HUES64 (cell line): Measurements from ENCODE around the gene CSTA. TPM values are rescaled to one million over a fixed set of nuclear protein-coding genes. Genes with fewer than 3 reads are reported as not detected.

Source experiments
- H3K27ac ChIP-seq: 2 replicates; pipeline ENCODE4 v1.7.0; 2013; ENCODE audit warnings: low read depth, low read length, inconsistent platforms
- H3K27me3 ChIP-seq: 2 replicates; pipeline ENCODE4 v1.6.1; 2013; ENCODE audit warnings: mild to moderate bottlenecking, low read length; ENCODE audit not compliant: insufficient read depth
- H3K36me3 ChIP-seq: 2 replicates; pipeline ENCODE4 v1.6.1; 2013; ENCODE audit warnings: mild to moderate bottlenecking, low read length; ENCODE audit not compliant: insufficient read depth
- H3K4me1 ChIP-seq: 2 replicates; pipeline ENCODE4 v1.6.1; 2013; ENCODE audit warnings: mild to moderate bottlenecking, low read length, moderate library complexity; ENCODE audit not compliant: insufficient read depth
- H3K4me3 ChIP-seq: 2 replicates; pipeline ENCODE4 v1.5.1; 2013; ENCODE audit warnings: mild to moderate bottlenecking, low read length, moderate library complexity
- H3K9ac ChIP-seq: 2 replicates; pipeline ENCODE4 v1.6.1; 2013; ENCODE audit warnings: mild to moderate bottlenecking, low read depth, low read length
- H3K9me3 ChIP-seq: 2 replicates; pipeline ENCODE4 v1.6.1; 2013; ENCODE audit warnings: low read depth, low read length; ENCODE audit not compliant: insufficient read depth
- WGBS: fragments of 150-250, 120-280 bp; methylation state at CpG from one replicate; pipeline ENCODE4 v1.1.7; 2013; ENCODE audit warnings: missing lambda C conversion rate; 5-methylcytosine and 5-hydroxymethylcytosine counted together
- polyA plus RNA-seq, 2 experiments: library from polyadenylated mRNA; stranded (reverse); fragments of 50-300 nt; gene quantifications; one replicate each; pipeline ENCODE4 v1.2.3, GENCODE V29; 2013

Gene CSTA, protein sequence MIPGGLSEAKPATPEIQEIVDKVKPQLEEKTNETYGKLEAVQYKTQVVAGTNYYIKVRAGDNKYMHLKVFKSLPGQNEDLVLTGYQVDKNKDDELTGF
- not detected for polyA plus RNA-seq (2013, experiment 1 of 2)
- not detected for polyA plus RNA-seq (2013, experiment 2 of 2)

DNA sequence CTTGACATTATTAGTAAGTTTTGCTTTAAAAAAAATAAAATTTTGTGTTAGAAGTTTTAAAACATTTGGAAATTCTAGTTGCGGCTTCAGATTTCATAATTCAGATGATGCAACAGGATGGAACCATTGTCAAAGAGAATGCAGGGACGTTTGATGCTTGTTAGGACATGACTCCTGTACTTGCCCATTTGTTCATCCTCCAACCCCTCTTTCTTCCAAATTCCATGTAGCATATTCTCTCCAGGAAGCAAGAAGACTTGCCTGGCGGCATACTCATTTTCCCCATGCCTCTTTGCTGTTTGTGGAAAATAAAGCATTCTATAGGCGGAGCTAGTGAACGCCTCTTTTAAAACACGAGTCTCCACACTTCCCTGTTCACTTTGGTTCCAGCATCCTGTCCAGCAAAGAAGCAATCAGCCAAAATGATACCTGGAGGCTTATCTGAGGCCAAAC lies at the start of gene CSTA:
CSTA (plus strand) TSS at position 378 of the 453 bp plus-strand sequence; CDS start at position 423, 45 bp downstream.
- Histone ChIP-seq H3K27ac (no peak within 1 kb of the TSS), H3K36me3 (no peaks in the 10 kb centered on the region), H3K4me1 (no peaks in the 10 kb centered on the region), H3K4me3 (no peak within 1 kb of the TSS), H3K9ac (no peak within 1 kb of the TSS), H3K9me3 (peaks cover 7% of the 10 kb centered on the region; the same call in 1 of the 2 replicates), H3K27me3 (no peaks in the 10 kb centered on the region)
- WGBS, result 93% methylated on average over 6 of the region's 6 CpGs

DNA sequence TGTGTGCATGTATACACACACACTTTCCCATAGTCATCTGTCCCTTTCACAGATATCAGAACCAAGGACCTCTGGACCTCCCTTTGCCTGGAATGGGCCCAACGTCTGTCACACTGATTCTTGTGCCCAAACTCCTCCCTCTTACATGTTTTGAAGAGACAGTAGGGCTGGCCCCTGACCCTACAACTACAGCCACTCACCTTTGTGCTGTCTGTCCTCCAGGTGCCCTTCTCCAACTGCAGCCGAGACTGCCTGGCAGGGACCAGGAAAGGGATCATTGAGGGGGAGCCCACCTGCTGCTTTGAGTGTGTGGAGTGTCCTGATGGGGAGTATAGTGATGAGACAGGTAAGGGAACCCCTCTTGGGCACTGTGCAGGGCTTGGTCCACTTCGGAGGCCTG lies 43.2 kb upstream of the CSTA start:
- Histone ChIP-seq H3K9me3 (no peaks in the 10 kb centered on the region), H3K36me3 (no peaks in the 10 kb centered on the region), H3K9ac (no peak overlapping the region), H3K27me3 (peaks cover 2% of the 10 kb centered on the region; the same call in 1 of the 2 replicates), H3K4me1 (no peaks in the 10 kb centered on the region), H3K27ac (no peak overlapping the region), H3K4me3 (no peak overlapping the region)
- WGBS, result 86% methylated on average over 3 of the region's 3 CpGs

DNA sequence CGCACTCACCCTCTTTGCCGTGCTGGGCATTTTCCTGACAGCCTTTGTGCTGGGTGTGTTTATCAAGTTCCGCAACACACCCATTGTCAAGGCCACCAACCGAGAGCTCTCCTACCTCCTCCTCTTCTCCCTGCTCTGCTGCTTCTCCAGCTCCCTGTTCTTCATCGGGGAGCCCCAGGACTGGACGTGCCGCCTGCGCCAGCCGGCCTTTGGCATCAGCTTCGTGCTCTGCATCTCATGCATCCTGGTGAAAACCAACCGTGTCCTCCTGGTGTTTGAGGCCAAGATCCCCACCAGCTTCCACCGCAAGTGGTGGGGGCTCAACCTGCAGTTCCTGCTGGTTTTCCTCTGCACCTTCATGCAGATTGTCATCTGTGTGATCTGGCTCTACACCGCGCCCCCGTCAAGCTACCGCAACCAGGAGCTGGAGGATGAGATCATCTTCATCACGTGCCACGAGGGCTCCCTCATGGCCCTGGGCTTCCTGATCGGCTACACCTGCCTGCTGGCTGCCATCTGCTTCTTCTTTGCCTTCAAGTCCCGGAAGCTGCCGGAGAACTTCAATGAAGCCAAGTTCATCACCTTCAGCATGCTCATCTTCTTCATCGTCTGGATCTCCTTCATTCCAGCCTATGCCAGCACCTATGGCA lies 41.1 kb upstream of the CSTA start:
- no peak overlapping the region for H3K9ac ChIP-seq
- WGBS, result 88% methylated on average over 22 of the region's 22 CpGs
- no peak overlapping the region for H3K4me3 ChIP-seq
- H3K9me3 ChIP-seq, result no peaks in the 10 kb centered on the region
- H3K36me3 ChIP-seq, result no peaks in the 10 kb centered on the region
- no peak overlapping the region for H3K27ac ChIP-seq
- no peaks in the 10 kb centered on the region for H3K27me3 ChIP-seq
- H3K4me1 ChIP-seq, result no peaks in the 10 kb centered on the region

DNA sequence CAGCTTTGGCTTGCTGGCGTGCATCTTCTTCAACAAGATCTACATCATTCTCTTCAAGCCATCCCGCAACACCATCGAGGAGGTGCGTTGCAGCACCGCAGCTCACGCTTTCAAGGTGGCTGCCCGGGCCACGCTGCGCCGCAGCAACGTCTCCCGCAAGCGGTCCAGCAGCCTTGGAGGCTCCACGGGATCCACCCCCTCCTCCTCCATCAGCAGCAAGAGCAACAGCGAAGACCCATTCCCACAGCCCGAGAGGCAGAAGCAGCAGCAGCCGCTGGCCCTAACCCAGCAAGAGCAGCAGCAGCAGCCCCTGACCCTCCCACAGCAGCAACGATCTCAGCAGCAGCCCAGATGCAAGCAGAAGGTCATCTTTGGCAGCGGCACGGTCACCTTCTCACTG lies 40.6 kb upstream of the CSTA start:
- H3K9ac ChIP-seq, result no peak overlapping the region
- no peak overlapping the region for H3K27ac ChIP-seq
- H3K4me3 ChIP-seq, result no peak overlapping the region
- H3K4me1 ChIP-seq, result no peaks in the 10 kb centered on the region
- H3K36me3 ChIP-seq, result no peaks in the 10 kb centered on the region
- no peaks in the 10 kb centered on the region for H3K9me3 ChIP-seq
- 93% methylated on average over 20 of the region's 20 CpGs for WGBS
- no peaks in the 10 kb centered on the region for H3K27me3 ChIP-seq

DNA sequence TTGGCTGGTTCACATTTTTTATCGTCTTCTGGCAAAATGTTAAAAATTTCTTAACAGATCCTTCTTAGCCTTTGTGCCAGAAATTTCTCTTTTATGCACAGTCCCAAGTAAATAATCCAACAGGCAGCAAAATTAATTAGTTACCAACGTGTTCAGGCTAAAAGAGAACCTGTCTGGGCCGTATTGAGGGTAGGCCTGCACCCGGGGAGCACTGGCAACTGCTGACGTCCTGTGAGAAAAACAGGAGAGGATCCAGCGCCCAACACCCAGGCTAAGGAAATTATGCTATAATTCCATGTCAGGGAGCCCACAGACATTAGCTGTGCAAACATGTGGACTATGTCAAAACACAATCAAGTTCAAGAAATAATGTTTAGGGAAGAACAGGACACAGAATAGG lies 30.7 kb upstream of the CSTA start:
- WGBS, result 84% methylated on average over 6 of the region's 6 CpGs
- Histone ChIP-seq H3K9ac (no peak overlapping the region), H3K27me3 (no peaks in the 10 kb centered on the region), H3K36me3 (no peaks in the 10 kb centered on the region), H3K9me3 (no peaks in the 10 kb centered on the region), H3K4me3 (no peak overlapping the region), H3K27ac (no peak overlapping the region), H3K4me1 (no peaks in the 10 kb centered on the region)

DNA sequence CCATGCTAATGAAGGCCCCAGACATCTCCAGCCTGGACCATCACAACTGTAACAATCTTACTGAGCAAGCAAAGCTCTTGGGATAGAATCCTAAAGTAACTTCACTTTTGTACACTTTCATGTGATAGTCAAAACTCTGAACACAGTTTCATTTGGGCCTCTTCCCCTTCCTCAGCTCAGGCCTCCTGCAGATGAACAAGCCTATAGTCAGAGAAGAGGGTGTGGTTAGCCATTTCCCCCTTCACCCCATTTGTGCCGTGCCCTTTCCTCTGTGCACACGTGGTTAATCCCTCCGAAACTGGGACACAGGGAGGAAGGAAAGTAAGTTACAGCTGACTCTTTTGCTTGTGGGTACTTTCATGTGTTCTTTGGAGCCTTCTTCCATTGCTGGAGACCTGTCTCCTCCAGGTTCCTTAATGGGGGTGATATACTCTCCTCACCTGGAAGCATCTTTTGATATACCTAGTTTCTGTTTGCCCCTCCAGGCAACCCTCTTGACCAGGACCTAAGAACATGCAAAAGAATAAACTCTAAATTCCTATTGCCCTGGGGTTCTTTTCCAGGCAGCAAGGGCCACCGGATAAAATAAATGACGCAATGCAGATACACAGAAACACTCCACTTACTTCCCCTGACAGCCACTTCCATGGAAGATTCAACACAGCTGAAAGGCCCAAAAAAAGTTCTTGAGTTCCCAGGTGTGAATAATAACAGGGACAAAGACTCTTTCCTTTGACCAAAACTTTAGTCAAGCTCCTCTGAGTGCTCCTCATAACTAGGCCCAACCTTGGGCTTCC lies 29.6 kb upstream of the CSTA start:
- Histone ChIP-seq H3K27me3 (no peaks in the 10 kb centered on the region), H3K4me3 (no peak overlapping the region), H3K9ac (no peak overlapping the region), H3K27ac (no peak overlapping the region), H3K9me3 (no peaks in the 10 kb centered on the region), H3K36me3 (no peaks in the 10 kb centered on the region), H3K4me1 (no peaks in the 10 kb centered on the region)
- 88% methylated on average over 5 of the region's 5 CpGs for WGBS

DNA sequence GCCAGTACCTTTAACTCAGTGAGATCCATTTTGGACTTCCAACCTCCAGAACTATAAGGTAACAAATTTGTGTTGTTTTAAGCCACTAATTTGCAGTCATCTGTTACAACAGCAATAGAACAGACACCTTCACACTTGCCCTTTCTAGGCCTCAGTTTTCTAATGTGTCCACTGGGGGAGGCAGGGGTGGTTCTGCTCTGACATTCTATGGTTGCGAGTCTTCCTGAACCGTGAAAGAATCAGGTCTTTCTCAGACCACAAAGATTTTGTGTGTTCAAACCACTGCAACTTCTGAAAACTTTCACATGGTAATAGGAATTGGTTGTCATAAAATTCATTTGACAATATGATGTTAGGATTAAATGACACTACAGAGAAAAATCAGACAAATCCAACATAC lies 26.8 kb upstream of the CSTA start:
- Histone ChIP-seq H3K9ac (no peak overlapping the region), H3K9me3 (no peaks in the 10 kb centered on the region), H3K27ac (no peak overlapping the region), H3K4me3 (no peak overlapping the region), H3K36me3 (no peaks in the 10 kb centered on the region), H3K4me1 (no peaks in the 10 kb centered on the region), H3K27me3 (no peaks in the 10 kb centered on the region)
- 81% methylated on average over 2 of the region's 2 CpGs for WGBS

DNA sequence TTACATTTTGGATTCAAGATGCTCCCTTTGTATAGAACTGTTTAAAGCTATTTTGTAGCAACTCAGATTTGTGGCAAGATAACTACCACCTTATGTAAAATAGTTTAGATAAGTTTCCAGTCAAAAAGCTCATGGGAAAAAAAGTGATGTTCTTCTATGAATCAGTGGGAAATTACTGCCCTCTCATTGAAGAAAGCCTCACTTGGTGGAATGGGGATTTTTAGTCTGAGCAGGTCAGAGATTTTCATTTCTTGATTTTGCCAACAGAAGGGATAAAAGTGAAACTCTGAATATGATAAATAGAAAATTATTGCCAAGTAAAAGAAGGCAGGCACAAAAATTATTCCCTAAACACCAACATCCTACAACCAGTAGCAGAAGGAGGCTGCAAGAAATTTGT lies 25.8 kb upstream of the CSTA start:
- Histone ChIP-seq H3K27me3 (no peaks in the 10 kb centered on the region), H3K4me1 (no peaks in the 10 kb centered on the region), H3K9ac (no peak overlapping the region), H3K27ac (no peak overlapping the region), H3K4me3 (no peak overlapping the region), H3K9me3 (no peaks in the 10 kb centered on the region), H3K36me3 (no peaks in the 10 kb centered on the region)

DNA sequence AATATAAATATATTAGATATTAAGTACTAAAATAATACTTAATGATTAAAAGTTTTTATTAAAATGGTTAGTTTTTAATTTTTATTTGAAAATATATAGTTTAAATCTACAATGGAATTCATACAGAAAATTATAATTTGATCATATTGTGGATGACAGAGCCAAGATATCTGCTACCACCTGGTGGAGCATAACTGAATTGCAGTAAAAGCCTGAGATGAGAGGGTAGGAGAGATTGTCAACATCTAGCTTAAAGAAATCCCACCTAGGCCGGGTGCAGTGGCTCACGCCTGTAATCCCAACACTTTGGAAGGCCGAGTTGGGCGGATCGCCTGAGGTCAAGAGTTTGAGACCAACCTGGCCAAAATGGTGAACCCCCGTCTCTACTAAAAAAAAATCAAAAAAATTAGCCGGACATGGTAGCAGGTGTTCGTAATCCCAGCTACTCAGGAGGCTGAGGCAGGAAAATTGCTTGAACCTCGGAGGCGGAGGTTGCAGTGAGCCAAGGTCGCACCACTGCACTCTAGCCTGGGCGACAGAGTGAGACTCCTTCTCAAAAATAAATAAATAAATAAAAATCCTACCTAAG lies 25.1 kb upstream of the CSTA start:
- H3K27me3 ChIP-seq, result no peaks in the 10 kb centered on the region
- H3K4me1 ChIP-seq, result no peaks in the 10 kb centered on the region
- H3K9me3 ChIP-seq, result no peaks in the 10 kb centered on the region
- no peak overlapping the region for H3K4me3 ChIP-seq
- 81% methylated on average over 12 of the region's 12 CpGs for WGBS
- H3K27ac ChIP-seq, result no peak overlapping the region
- no peaks in the 10 kb centered on the region for H3K36me3 ChIP-seq
- H3K9ac ChIP-seq, result no peak overlapping the region

DNA sequence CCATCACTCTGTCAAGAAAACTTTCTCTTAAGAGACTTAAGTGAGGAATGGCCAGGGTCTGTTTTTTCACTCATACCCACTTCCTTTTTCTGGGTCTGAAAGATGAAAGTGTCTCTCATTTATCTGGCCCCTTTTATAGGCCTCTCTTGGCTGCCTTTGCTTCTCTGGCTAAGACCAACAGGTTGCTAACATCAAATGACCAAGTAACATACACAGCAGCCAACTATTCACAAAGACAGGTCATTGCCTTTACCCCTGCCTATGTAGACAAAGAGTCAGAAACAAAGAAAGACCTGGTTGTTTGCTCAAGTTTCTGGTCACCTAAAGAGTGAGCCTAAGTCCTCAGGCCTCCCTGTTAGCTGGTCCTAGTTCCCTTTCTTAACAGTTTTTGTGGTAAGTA lies 24.0 kb upstream of the CSTA start:
- no peak overlapping the region for H3K9ac ChIP-seq
- H3K36me3 ChIP-seq, result no peaks in the 10 kb centered on the region
- H3K27ac ChIP-seq, result no peak overlapping the region
- H3K4me1 ChIP-seq, result no peaks in the 10 kb centered on the region
- no peak overlapping the region for H3K4me3 ChIP-seq
- no peaks in the 10 kb centered on the region for H3K27me3 ChIP-seq
- no peaks in the 10 kb centered on the region for H3K9me3 ChIP-seq
